HepG2 (cell line): ENCODE data around the gene KCND3. TPM values are rescaled to one million over a fixed set of nuclear protein-coding genes. Genes with fewer than 3 reads are reported as not detected.

ENCODE experiments used
- ELF4 ChIP-seq: sonication (generic); formaldehyde crosslinking; IDR thresholded peaks from 2 replicates; pipeline ENCODE4 v1.5.0; 2020; ENCODE audit warnings: missing genetic modification reagents, mild to moderate bottlenecking, moderate library complexity, borderline replicate concordance
- HDAC2 ChIP-seq: sonication (generic); formaldehyde crosslinking; IDR thresholded peaks from 2 replicates; pipeline ENCODE4 v1.4.0; 2020; ENCODE audit warnings: missing genetic modification reagents
- KAT8 ChIP-seq: IDR thresholded peaks from 2 replicates; pipeline ENCODE4 v1.6.1; 2016; ENCODE audit warnings: missing genetic modification reagents, missing compliant biosample characterization
- MYC ChIP-seq: sonication (generic); formaldehyde crosslinking; IDR thresholded peaks from 2 replicates; pipeline ENCODE4 v1.9.0; 2021; ENCODE audit warnings: missing genetic modification reagents, borderline replicate concordance
- NAIF1 ChIP-seq: sonication (generic); formaldehyde crosslinking; IDR thresholded peaks from 2 replicates; pipeline ENCODE4 v1.5.0; 2020; ENCODE audit warnings: mild to moderate bottlenecking, missing genetic modification reagents, borderline replicate concordance
- PCBP1 ChIP-seq: fragments of 200-400 bp; formaldehyde crosslinking; IDR thresholded peaks from 2 replicates; pipeline ENCODE4 v1.6.1; 2017; ENCODE audit warnings: mild to moderate bottlenecking, low read depth, low read length, borderline replicate concordance
- PHF21A ChIP-seq: sonication (generic); formaldehyde crosslinking; IDR thresholded peaks from 2 replicates; pipeline ENCODE4 v1.5.0; 2020; ENCODE audit warnings: mild to moderate bottlenecking, missing genetic modification reagents
- SIN3A ChIP-seq: IDR thresholded peaks from 2 replicates; pipeline ENCODE4 v1.6.1; 2011; ENCODE audit warnings: low read depth, mild to moderate bottlenecking, control low read depth, low read length, borderline replicate concordance
- ZBTB20 ChIP-seq: sonication (generic); formaldehyde crosslinking; IDR thresholded peaks from 2 replicates; pipeline ENCODE4 v1.8.1; 2023; ENCODE audit warnings: missing genetic modification reagents, low read depth, mild to moderate bottlenecking, borderline replicate concordance
- ZBTB7A ChIP-seq: sonication (generic); formaldehyde crosslinking; IDR thresholded peaks from 2 replicates; pipeline ENCODE4 v1.8.0; 2022; ENCODE audit warnings: mild to moderate bottlenecking, missing genetic modification reagents
- ZC3H13 ChIP-seq: sonication (generic); formaldehyde crosslinking; IDR thresholded peaks from 2 replicates; pipeline ENCODE4 v1.8.1; 2023; ENCODE audit warnings: mild to moderate bottlenecking, missing genetic modification reagents, moderate library complexity
- ZNF260 ChIP-seq: sonication (generic); formaldehyde crosslinking; IDR thresholded peaks from 2 replicates; pipeline ENCODE4 v1.4.0; 2020; ENCODE audit warnings: missing genetic modification reagents, low read depth, mild to moderate bottlenecking, borderline replicate concordance
- ZNF331 ChIP-seq: sonication (generic); formaldehyde crosslinking; IDR thresholded peaks from 2 replicates; pipeline ENCODE4 v1.4.0; 2020; ENCODE audit warnings: missing genetic modification reagents
- ZNF350 ChIP-seq: sonication (generic); formaldehyde crosslinking; IDR thresholded peaks from 2 replicates; pipeline ENCODE4 v1.4.0; 2020; ENCODE audit warnings: mild to moderate bottlenecking, low read depth, missing genetic modification reagents, borderline replicate concordance
- ZNF598 ChIP-seq: sonication (generic); formaldehyde crosslinking; IDR thresholded peaks from 2 replicates; pipeline ENCODE4 v1.5.1; 2020; ENCODE audit warnings: mild to moderate bottlenecking, missing genetic modification reagents, borderline replicate concordance
- polyA plus RNA-seq, 8 experiments: library from polyadenylated mRNA; depleted of rRNA in 3 of 8; stranded (reverse) in 7 of 8; unstranded in 1 of 8; fragments of >200 nt; fragmentation: Illumina TruSeq in 4 of 8; extraction: Trizol in 4 of 8; gene quantifications; 2 replicates each; pipeline versions ENCODE4 v1.2.1 to v1.2.3, GENCODE V29; 2011 to 2016; ENCODE audit warnings: low read depth in 4 of 8, missing spikeins in 1 of 8, mixed read lengths in 1 of 8; ENCODE audit not compliant: insufficient read depth in 1 of 8
- total RNA-seq, 5 experiments: library from RNA; depleted of rRNA; stranded (reverse); fragments of >200 nt; fragmentation: Illumina TruSeq; extraction: Trizol; gene quantifications; 2 replicates each; pipeline ENCODE4 v1.2.3, GENCODE V29; 2016; ENCODE audit warnings: low read depth in 1 of 5
- TF ChIP-seq, protein P1 (sequence below): sonication (generic); formaldehyde crosslinking; IDR thresholded peaks from 2 replicates; pipeline ENCODE4 v1.8.1; 2022; ENCODE audit warnings: low read depth, mild to moderate bottlenecking, missing genetic modification reagents
- TF ChIP-seq, protein P2 (sequence below): sonication (generic); formaldehyde crosslinking; IDR thresholded peaks from 2 replicates; pipeline ENCODE4 v1.5.1; 2020; ENCODE audit warnings: mild to moderate bottlenecking, missing genetic modification reagents, borderline replicate concordance
- TF ChIP-seq, protein P3 (sequence below): IDR thresholded peaks from 2 replicates; pipeline ENCODE4 v1.6.1; 2016
- TF ChIP-seq, protein P4 (sequence below): sonication (generic); formaldehyde crosslinking; IDR thresholded peaks from 2 replicates; pipeline ENCODE4 v1.4.0; 2020; ENCODE audit warnings: missing genetic modification reagents, low read depth, mild to moderate bottlenecking, borderline replicate concordance
- TF ChIP-seq, protein P5 (sequence below): sonication (generic); formaldehyde crosslinking; IDR thresholded peaks from 2 replicates; pipeline ENCODE4 v1.5.0; 2020; ENCODE audit warnings: missing genetic modification reagents

Gene KCND3
- total and polyA plus RNA-seq, 2 of the 13 experiments (the other 11 are each of a cell fraction or from before 2014, with no cell fraction given), result 0.04 TPM; not detected in 1

DNA sequence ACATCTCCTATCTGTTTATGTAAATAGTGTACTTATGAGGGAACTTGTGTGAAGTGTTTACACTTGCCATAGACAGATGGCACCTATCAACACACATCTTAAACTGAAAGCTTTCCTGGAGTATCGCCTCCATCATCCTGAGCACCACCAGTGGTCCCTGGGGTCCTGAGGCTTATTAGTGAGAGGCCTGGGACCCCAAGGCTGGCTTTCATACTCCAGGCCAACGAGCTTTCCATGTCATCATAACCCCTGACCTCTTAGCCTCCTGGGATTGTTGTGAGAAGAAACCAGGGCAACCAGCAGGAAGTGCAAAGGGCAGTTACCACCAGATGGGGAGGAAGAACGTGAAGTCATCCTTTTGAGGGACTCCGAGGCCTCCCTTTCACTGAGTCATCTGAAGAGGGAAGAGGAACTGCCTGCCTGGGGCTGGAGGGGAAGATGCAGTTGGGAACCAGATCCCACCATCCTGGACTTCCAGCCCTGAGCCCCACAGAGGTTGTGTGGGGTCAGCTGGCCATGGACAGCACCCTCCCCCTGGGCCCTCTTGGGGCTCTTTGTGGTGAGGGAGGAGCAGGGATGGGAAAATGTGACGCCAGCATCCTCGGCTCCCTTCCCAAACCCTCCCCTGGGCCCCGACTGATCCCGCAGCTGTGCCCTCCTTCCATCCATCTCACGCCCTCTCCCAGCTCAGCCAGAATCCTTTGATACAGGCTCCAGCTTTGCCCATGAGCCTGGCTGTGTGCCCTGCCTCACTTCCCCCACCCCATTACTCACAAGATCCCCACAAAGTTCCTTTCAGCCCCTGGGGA is 256.1 kb downstream of the KCND3 start (continued):
- TF ChIP-seq, protein P1, sequence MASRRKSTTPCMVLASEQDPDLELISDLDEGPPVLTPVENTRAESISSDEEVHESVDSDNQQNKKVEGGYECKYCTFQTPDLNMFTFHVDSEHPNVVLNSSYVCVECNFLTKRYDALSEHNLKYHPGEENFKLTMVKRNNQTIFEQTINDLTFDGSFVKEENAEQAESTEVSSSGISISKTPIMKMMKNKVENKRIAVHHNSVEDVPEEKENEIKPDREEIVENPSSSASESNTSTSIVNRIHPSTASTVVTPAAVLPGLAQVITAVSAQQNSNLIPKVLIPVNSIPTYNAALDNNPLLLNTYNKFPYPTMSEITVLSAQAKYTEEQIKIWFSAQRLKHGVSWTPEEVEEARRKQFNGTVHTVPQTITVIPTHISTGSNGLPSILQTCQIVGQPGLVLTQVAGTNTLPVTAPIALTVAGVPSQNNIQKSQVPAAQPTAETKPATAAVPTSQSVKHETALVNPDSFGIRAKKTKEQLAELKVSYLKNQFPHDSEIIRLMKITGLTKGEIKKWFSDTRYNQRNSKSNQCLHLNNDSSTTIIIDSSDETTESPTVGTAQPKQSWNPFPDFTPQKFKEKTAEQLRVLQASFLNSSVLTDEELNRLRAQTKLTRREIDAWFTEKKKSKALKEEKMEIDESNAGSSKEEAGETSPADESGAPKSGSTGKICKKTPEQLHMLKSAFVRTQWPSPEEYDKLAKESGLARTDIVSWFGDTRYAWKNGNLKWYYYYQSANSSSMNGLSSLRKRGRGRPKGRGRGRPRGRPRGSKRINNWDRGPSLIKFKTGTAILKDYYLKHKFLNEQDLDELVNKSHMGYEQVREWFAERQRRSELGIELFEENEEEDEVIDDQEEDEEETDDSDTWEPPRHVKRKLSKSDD, result peak; percentile 63; the same call in 1 of the 2 replicates
- TF ChIP-seq ZNF598, result no peak
- no peak for TF ChIP-seq MYC
- TF ChIP-seq, protein P2, sequence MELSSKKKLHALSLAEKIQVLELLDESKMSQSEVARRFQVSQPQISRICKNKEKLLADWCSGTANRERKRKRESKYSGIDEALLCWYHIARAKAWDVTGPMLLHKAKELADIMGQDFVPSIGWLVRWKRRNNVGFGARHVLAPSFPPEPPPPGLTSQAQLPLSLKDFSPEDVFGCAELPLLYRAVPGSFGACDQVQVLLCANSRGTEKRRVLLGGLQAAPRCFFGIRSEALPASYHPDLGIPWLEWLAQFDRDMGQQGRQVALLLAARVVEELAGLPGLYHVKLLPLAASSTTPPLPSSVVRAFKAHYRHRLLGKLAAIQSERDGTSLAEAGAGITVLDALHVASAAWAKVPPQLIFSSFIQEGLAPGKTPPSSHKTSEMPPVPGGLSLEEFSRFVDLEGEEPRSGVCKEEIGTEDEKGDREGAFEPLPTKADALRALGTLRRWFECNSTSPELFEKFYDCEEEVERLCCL (CRISPR knock-in tag), result no peak
- 0 out of 2 replicates have a peak, but pooled peaks have one; percentile 37 for TF ChIP-seq ZBTB7A (CRISPR knock-in tag)
- TF ChIP-seq ELF4, result no peak
- TF ChIP-seq, protein P3, sequence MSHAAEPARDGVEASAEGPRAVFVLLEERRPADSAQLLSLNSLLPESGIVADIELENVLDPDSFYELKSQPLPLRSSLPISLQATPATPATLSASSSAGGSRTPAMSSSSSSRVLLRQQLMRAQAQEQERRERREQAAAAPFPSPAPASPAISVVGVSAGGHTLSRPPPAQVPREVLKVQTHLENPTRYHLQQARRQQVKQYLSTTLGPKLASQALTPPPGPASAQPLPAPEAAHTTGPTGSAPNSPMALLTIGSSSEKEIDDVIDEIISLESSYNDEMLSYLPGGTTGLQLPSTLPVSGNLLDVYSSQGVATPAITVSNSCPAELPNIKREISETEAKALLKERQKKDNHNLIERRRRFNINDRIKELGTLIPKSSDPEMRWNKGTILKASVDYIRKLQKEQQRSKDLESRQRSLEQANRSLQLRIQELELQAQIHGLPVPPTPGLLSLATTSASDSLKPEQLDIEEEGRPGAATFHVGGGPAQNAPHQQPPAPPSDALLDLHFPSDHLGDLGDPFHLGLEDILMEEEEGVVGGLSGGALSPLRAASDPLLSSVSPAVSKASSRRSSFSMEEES (CRISPR knock-in tag), result peak; percentile 41; the same call in 1 of the 2 replicates
- TF ChIP-seq PHF21A (CRISPR knock-in tag), result peak; percentile 61; the same call in 1 of the 2 replicates
- peak; percentile 70 for TF ChIP-seq HDAC2 (CRISPR knock-in tag)
- TF ChIP-seq ZNF260 (CRISPR knock-in tag), result no peak
- no peak for TF ChIP-seq SIN3A
- TF ChIP-seq, protein P4, sequence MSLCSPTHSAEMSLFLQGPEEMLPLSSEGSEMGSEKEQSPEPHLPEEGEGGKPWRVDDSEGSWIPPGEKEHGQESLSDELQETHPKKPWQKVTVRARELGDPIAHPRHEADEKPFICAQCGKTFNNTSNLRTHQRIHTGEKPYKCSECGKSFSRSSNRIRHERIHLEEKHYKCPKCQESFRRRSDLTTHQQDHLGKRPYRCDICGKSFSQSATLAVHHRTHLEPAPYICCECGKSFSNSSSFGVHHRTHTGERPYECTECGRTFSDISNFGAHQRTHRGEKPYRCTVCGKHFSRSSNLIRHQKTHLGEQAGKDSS, result peak; percentile 78; the same call in 1 of the 2 replicates
- TF ChIP-seq ZNF350 (CRISPR knock-in tag), result no peak
- peak; percentile 34; the same call in 1 of the 2 replicates for TF ChIP-seq ZNF331 (CRISPR knock-in tag)
- no peak for TF ChIP-seq PCBP1
- no peak for TF ChIP-seq ZC3H13
- TF ChIP-seq ZBTB20 (CRISPR knock-in tag), result no peak
- TF ChIP-seq KAT8 (CRISPR knock-in tag), result peak; percentile 53
- no peak for TF ChIP-seq NAIF1 (CRISPR knock-in tag)
- TF ChIP-seq, protein P5, sequence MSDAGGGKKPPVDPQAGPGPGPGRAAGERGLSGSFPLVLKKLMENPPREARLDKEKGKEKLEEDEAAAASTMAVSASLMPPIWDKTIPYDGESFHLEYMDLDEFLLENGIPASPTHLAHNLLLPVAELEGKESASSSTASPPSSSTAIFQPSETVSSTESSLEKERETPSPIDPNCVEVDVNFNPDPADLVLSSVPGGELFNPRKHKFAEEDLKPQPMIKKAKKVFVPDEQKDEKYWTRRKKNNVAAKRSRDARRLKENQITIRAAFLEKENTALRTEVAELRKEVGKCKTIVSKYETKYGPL, result no peak
